ENCODE measurements around the gene FBL.

The FBL gene

GRCh38 chr19:39820696-39821095 lies 25.5 kb downstream of the FBL start:
- H3K27me3 ChIP-seq = no peaks in the 10 kb centered on the region
- no peaks in the 10 kb centered on the region for H3K9me3 ChIP-seq
- no peak for TF ChIP-seq CTCF (IDR thresholded peaks at IDR 0.05)
- H3K4me1 ChIP-seq (ENCODE audit: control insufficient read depth in 1 of 2, insufficient read depth in 1 of 2, low read depth in 1 of 2, low read length in 1 of 2) = peaks cover 16 to 17% of the 10 kb centered on the region in 2 experiments
- peaks cover 5% of the 10 kb centered on the region for H3K36me3 ChIP-seq
- no peak overlapping the region for H3K27ac ChIP-seq
- no peak overlapping the region for H3K4me3 ChIP-seq (ENCODE audit: low read depth in 1 of 2, low read length in 1 of 2)

- no peak overlapping the region for H3K27ac ChIP-seq
- no peaks in the 10 kb centered on the region for H3K9me3 ChIP-seq
- peaks cover 13 to 14% of the 10 kb centered on the region in 2 experiments for H3K4me1 ChIP-seq (ENCODE audit: control insufficient read depth in 1 of 2, insufficient read depth in 1 of 2, low read depth in 1 of 2, low read length in 1 of 2)
- TF ChIP-seq CTCF (IDR thresholded peaks at IDR 0.05) = no peak
- no peaks in the 10 kb centered on the region for H3K27me3 ChIP-seq
- H3K36me3 ChIP-seq = no peaks in the 10 kb centered on the region
- H3K4me3 ChIP-seq (ENCODE audit: low read depth in 1 of 2, low read length in 1 of 2) = no peak overlapping the region
These were observed 26.4 kb downstream of the FBL start for GRCh38 chr19:39819786-39820185.

- Histone ChIP-seq H3K9me3 (no peaks in the 10 kb centered on the region), H3K4me3 (ENCODE audit: low read depth in 1 of 2, low read length in 1 of 2) (no peak overlapping the region), H3K27ac (no peak overlapping the region), H3K36me3 (no peaks in the 10 kb centered on the region), H3K4me1 (ENCODE audit: control insufficient read depth in 1 of 2, insufficient read depth in 1 of 2, low read depth in 1 of 2, low read length in 1 of 2) (peaks cover 2 to 3% of the 10 kb centered on the region in 2 experiments), H3K27me3 (no peaks in the 10 kb centered on the region)
- no peak for TF ChIP-seq CTCF (IDR thresholded peaks at IDR 0.05)
These were observed 27.5 kb downstream of the FBL start for GRCh38 chr19:39818626-39819097.

- H3K4me3 ChIP-seq (ENCODE audit: low read depth in 1 of 2, low read length in 1 of 2) = no peak overlapping the region
- TF ChIP-seq CTCF (IDR thresholded peaks at IDR 0.05) = no peak
- no peaks in the 10 kb centered on the region for H3K4me1 ChIP-seq (ENCODE audit: control insufficient read depth in 1 of 2, insufficient read depth in 1 of 2, low read depth in 1 of 2, low read length in 1 of 2)
- H3K36me3 ChIP-seq = no peaks in the 10 kb centered on the region
- H3K27ac ChIP-seq = no peak overlapping the region
- no peaks in the 10 kb centered on the region for H3K27me3 ChIP-seq
- no peaks in the 10 kb centered on the region for H3K9me3 ChIP-seq
These were observed 28.2 kb downstream of the FBL start for GRCh38 chr19:39817888-39818561.

GRCh38 chr19:39816287-39817048 lies 29.7 kb downstream of the FBL start:
- H3K4me1 ChIP-seq (ENCODE audit: control insufficient read depth in 1 of 2, insufficient read depth in 1 of 2, low read depth in 1 of 2, low read length in 1 of 2) = no peaks in the 10 kb centered on the region
- H3K9me3 ChIP-seq = no peaks in the 10 kb centered on the region
- no peaks in the 10 kb centered on the region for H3K27me3 ChIP-seq
- H3K27ac ChIP-seq = no peak overlapping the region
- no peaks in the 10 kb centered on the region for H3K36me3 ChIP-seq
- H3K4me3 ChIP-seq (ENCODE audit: low read depth in 1 of 2, low read length in 1 of 2) = no peak overlapping the region
- no peak for TF ChIP-seq CTCF (IDR thresholded peaks at IDR 0.05)

Measured in neutrophil (primary cell).